Stimulated activated CD8-positive, alpha-beta memory T cell treated with anti-CD3 and anti-CD28 coated beads, Interleukin-7, amount 100 ng/mL, for 4 hours (primary cell): ENCODE results near the gene KCNG4.

Experiments used
- DNase-seq, 2 donors: peaks; one replicate each; pipeline ENCODE4 v3.0.0-alpha.2; 2020; ENCODE audit warnings: low read depth in 2 of 2

The KCNG4 gene

DNA sequence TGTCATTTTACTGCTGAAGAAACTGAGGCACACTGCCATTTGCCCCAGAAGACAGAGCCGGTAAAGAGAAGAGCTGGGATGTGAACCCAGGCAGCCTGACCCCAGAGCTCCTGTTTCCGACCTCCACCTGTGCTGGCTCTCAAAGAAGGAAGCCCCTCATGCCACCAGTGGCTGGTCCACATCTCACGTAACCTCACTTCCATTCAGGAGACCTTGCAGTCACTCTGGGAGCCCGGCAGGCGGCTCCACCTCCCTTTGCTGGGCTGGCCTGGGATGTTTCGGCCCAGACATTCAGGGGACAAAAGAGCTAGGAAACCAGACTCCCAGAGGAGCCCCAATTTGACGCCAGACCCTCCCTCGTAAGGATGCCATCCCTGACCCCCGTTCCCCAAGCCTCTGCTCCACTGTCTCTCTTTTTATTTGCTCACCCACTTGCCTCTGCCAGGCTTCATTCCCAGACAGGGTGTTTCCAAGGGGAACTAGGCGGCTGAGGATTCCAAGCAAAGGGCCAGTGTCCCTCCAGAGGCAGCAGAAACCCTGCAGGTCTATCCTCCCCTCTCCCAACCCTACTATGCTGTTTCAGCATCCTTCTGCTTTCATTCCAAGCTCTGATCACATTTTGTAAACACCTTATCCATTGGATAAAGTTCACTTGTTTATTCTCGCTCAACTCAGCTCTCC, 55.8 kb downstream of the KCNG4 start:
- DNase-seq: no peak

DNA sequence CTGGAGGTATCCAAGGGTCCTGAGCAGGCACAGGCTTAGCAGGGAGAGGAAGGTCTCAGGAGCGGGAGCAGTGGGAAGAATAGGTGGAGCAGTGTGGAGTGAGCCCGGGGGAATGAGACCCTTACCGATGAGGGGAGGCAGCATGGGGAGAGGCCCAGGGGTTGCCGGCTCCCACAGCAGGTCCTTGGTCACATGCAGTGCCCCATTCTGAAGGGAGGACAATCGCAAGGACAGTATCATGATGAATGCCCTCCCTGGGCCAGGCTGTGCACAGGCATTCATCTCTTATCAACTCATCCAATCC, 56.3 kb downstream of the KCNG4 start:
- no peak for DNase-seq

DNA sequence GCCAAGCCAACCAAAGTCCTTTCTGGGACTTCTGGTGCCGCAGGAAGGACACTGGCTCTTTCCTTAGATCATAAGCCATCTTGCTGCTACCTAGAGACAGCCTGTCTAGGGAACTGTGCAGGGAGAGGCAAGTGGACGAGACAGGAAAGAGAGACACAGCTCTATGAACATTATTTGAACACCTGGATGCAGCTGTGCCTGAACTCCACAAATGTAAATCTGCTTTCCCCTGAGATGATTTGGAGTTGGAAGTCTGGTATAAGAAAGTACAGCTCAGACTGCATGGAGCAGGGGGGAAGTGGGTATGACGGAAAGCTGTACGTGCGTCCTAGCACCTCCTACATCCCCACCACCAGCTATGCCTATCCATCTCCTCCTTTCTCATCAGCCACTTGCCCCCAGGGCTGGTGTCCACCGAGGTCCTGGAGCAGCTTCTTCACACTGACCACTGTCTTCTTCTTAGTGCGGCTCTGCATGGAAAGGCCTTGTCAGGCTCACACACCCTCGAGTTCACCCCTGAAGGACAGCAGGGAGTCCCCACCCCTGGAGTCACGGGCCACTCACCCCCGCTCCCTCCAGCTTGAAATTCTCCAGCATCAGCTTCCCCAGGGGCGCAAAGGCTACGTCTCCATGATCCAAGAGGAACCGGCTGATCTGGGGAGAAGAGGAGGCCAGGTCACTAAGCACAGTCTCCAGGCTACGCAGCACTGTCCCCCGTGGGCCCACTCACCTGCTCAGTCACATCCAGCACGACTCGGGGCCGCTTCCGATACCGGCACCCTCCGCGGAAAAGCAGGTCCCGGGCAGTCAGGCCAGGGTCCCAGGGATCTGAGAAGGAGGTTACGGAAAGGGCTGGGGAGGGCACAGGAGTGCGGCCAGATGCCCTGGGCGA, 56.9 kb downstream of the KCNG4 start:
- no peak for DNase-seq

DNA sequence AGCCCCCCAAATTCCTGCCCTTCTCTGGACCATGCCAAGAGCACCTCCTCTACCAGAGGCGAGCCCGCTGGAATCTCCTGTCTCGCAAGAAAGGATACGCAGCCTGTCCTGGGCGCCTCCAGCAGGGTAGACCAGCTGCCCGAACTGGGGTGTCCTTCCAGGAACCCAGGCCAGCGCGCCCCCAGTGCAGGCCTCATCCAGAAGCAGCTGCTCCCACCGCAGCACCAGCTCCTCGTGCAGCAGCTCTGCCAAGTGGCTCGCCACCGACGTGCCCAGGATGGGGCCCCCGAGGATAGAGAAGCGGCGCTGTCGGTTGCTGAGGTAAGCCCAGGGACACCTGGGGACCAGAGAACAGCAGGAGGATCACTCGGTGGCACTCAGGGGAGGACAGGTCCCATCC, 57.7 kb downstream of the KCNG4 start:
- DNase-seq: no peak

DNA sequence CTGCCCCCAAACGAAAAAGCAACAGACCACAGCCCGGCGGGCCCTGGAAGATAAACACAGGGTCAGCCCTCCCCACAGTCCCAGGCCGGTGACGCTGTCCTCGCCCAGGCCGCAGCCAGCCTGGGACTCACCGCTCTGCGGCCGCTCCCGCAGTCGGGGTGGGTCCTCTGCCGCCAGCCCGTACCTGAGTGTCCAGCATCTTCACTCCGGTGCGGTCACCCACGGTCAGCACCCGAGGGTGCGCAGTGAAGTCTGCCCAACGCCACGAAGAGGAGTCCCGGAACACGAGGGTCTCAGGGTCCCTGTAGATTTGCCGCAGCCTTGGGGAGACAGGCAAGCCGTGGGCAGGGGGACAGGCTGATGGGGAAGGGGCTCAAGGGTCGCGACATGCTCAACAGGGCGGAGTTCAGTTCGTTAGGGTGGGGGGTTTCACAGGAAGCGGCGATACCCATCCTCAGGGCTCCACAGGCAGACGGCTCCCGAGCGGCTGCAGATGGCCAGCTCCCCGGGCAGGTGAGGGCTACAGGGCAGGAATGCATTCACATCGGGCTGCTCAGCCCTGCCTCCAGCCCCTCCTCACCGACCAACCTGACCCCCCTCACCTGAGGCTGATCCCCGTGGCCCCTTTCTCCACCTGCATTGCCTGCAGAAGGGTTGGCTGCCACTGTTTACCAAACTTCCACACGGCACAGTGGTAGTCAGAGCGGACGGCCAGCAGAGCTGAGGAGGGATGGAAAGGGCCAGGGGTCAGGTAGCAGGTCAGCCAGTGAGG, 58.5 kb downstream of the KCNG4 start:
- DNase-seq: no peak

DNA sequence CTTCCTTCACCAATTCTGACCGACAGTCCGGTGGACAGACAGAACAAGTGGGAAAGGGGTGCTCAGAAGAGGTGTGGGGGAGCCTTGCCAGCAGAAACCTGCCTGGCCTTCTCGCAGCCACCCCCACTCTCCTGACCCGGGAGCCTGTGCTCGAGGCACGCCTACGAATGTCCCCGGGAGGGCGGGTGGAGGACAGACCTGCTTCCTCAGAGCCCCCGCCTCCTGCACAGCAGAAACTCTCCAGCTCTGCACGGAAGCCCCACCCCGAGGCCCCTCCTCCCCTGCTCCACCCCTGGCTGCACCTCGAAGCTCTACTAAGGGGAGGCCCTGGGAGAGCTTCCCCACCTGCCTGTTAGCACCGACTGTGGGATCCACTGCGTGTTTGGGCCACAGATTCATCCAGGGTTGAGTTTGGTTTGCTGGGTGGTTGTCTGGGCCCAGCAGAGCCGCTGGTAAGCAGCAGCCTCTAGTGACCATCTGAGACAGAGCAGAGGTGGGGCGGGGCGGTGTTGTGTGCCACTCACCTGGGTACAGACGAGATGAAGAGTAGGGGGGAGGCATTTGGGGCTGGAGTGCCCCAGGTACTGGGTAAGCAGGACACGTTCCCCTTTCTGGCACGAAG, 59.2 kb downstream of the KCNG4 start:
- DNase-seq: no peak

DNA sequence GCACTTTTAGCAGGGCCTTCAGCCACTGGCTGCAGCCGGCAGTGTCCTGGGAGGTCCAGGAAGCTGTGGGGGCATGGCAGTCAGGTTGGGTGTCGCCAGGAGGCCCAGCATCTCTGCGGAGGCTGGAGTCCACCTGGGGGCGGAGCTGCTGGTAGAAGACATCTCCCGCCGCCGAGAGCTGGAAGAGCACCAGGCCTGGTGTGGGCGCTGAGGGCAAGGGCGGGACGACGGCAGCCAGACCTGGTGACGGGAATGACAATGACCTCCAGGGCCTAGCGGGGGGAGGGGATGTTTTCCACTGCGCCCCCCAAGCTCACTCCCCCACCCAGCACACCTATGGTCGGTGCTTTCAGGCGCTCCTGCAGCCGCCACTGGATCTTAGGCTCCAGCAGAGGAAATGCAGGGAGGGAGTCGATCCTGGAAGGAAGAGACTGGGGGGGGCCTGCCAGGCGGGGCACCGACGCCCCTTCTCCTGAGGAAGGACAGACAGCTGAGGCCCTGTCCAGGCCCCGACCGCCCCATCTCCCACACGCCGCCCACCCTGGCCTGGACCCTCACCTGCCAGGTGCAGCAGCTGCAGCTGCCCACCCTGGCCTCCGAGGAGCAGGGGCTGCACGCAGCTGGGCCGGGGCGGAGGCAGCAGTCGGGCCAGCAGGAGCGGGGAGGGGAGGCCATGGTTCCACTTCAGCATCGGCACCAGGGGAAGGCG, 60.0 kb downstream of the KCNG4 start:
- DNase-seq: no peak

DNA sequence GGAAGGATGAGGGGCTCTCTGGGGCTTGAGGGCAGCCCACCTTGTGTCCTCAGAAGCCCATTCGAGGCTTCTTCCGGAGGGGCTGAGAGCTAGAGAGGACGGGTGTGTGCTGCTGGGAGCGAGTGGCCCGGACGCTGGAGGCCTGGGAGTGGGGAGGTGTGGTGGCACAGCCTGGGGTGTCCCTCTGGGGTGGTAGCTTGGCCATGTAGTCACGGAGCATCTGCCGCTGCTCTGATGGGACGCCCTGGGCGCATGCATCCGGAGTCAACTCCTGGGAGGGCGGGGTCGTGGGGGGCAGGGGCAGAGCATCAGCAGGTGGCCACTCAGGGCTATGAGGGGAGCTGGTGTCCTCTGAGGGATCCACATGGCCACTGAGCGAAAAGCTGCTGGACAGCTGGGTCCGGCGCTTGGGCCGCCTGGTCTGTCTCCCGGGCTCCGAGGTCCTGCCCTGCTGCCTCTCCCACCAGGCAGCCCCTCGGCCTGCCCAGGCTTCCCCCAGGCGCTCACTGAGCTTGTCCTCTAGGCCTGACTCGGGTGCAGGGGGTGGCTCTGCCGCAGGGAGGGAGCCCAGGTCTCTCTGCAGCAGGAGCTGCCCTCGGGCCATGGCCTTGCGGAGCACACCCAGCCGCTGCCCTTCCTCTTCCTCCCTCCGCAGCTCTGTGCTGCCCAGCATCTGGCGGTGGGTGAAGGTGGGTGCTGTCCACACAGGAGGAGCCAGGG, 60.8 kb downstream of the KCNG4 start:
- no peak for DNase-seq

DNA sequence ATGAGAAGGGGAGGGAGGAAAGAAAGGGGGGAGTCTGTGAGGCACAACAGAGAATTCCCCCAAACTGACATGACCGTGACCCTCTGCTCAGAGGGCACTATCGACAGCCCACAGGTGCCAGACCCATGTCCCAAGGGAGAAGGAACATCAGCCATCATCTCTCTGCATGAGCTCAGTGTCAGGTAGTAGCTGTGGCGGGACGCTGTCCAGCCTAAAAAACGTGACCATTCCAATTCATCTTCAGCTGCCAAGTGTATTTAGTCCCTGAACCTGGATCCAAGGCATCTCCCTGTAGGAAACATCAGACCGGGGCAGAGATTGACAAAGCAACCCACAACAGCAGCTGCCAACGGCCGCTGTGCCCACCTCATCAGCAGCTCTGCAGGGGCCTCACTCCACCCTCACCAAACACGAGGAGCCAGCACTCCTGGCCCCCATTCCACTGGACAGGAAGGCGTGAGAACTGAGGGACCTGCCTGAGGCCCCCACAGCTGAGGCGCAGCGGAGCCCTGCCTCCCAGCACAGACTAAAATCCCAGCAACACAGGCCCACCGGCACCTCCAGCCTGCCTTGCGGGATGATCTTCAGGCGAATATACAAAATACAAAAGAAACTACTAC, 61.6 kb downstream of the KCNG4 start:
- DNase-seq: no peak

DNA sequence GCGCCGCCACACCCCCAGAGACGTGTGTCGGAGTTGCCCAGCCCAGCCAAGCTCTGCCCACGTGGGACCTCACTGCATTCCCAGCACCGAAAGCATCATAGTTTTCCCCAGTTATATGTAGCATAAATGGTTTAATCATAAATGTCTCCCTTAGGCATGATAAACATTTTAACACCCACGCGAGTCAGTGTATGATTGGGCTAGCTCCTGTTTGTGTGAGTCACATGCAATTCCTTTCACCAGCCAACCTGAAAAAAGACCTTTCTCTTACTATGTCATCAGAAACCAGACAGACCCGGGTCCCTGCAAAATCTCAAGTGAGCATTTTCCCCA, 62.1 kb downstream of the KCNG4 start:
- DNase-seq: no peak

DNA sequence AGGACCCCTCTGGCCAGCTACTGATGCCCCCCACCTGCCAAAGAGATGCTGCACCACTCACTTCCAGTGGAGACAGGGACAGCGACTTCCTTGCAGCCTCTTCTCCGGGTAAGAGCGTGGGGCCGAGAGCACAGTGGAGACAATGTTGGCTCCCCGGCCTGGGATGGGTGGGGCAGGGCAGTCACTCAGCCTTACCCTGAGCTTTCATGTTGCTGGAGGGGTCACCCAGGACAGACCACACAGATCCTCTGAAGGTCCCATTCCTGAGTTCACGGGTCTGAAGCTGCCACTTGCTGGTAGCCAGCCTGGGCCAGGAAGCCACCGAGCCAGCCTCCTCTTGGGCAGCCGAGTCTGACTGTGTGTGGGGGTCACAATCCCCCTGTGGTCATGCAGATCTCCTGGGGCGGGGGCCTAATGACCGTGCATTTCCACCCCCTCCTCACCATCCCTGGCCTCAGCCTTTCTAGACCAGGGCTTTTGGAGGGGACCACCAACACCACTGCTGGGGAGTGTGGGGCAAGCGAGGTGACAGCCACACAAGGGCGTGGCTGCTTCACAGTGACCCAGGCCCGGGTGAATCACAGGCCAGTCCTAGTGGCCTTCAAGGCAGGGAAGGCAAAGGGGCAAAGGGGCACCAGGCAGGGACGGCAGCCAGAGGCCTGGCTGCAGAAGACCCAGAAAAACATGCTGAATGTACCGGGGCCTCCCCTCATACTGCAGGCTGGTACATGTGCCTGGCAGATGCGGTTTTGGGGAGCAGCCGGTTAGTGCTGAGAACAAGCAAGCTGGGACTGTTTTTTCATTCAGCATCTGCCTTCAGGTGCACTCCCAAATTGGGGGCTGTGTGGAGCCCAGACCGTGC, 63.4 kb downstream of the KCNG4 start:
- DNase-seq: no peak

DNA sequence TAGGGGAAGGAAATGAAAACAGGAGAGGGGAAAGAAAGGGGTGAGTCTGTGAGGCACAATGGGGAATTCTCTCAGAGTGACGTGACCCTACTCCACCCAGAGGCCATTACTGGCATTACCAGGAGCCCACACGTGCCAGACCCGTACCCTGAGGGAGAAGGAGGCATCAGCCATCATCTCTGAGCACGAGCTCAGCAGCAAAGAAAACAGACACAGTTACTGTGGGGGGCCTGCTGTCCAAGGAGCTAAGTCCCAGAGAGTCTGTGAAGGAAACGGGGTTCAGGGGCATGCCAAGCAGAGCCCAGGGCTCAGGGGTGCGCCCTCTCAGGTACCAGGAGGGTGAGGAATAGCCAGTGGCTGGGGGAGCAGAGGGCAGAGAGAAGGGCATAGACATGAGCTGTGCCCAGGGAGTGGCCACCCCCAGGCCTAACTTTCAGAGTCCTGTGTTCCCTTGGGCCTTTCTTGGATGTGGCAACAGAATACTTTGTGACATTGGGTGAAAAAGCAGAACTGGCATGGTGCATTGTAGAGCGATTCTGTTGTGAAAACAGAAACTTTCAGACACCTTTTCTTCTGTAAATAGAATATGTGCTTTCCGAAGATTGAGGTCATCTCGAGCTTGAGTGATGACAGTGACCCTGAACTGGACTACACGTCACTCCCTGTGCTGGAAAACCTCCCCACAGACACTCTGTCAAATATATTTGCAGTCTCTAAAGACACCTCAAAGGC, 64.3 kb downstream of the KCNG4 start:
- DNase-seq: peak; percentile 16 to 39

DNA sequence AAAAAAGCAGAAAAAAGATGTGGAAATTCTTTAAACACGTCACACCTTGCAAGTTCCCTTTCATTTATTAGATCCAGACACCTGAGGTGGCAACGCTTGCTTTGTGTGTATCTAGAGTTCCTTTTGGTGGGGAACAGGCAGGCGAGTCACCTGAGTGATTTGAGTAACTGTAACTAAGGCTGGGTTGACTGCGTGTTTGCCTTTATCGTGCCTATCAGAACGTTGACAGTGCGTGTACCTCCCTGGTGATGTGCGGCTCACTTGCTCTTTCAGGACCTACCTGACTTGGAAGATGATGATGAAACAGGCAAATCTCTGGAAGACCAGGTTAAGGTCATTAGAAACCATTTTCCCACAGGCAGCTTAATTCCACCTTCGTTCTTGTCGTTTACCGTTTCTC, 65.4 kb downstream of the KCNG4 start:
- DNase-seq: no peak

DNA sequence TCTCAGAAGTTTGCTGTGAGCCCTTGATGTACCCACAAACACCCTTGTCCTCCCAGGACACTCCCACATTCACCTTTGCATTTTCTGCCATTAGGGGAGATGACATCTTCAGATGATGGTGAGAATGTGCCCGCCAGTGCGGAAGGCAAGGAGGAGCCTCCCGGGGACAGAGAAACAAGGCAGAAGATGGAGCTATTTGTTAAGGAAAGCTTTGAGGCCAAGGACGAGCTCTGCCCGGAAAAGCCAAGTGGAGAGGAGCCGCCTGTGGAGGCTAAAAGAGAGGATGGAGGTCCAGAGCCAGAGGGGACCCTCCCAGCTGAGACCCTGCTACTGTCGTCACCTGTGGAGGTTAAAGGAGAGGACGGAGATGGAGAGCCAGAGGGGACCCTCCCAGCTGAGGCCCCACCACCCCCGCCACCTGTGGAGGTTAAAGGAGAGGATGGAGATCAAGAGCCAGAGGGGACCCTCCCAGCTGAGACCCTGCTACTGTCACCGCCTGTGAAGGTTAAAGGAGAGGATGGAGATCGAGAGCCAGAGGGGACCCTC, 70.0 kb downstream of the KCNG4 start:
- no peak for DNase-seq
